AG04449 (cell line): ENCODE results near the gene STAT1.

Source experiments
- CTCF ChIA-PET: fragments of 350-600 bp; formaldehyde crosslinking; extraction: SDS; loops from one replicate; lab custom pipeline; 2021; ENCODE audit warnings: antibody characterized with exemption; lab: Yijun Ruan, JAX
- POLR2A ChIA-PET: fragments of 400-600, 350-600 bp; formaldehyde crosslinking; extraction: SDS; loops from one replicate; lab custom pipeline; 2020; ENCODE audit warnings: antibody characterized with exemption, inconsistent platforms; lab: Yijun Ruan, JAX
- DNase-seq: peaks from one replicate; pipeline ENCODE4 v3.0.0-alpha.2; 2010; ENCODE audit warnings: low read depth, low spot score
- H3K4me3 ChIP-seq: 2 replicates; pipeline ENCODE4 v1.5.1; 2011; ENCODE audit warnings: low read depth, mild to moderate bottlenecking, control low read depth, low read length
- TF ChIP-seq, protein P1 (sequence below): IDR thresholded peaks from one replicate; pipeline ENCODE4 v1.5.1; 2011; ENCODE audit warnings: mild to moderate bottlenecking, moderate library complexity, low read length, control low read depth, inconsistent platforms; ENCODE audit not compliant: insufficient read depth; ENCODE audit errors: missing control alignments

Gene STAT1

DNA sequence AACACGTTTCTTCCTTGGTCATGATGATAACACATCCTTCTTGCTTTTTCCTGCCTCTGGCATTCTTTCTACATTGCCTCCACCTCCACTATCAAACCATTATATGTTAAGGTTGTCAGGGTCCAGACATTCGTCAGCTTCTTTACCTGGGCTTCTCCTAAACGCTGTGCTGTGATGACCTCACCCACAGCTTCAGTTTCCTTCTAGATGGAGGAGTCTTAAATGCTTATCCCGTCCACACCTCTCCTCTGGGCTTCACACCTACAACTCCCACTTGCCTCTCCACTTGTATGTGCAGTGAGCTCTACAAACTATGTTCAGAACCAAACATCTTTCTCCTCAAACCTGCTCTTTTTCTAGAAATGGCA lies 666 bp upstream of the STAT1 start:
- ChIA-PET POLR2A (interaction anchor here (0.8 to 2.0 kb wide), 5 partner anchors 8 to 141 kb away, joined by 3 to 9 read pairs (median 3); no protein-coding TSS in a partner anchor), CTCF (interaction anchor here (0.7 to 2.4 kb wide), 7 partner anchors 14 to 141 kb away, joined by 3 to 10 read pairs (median 4); no protein-coding TSS in a partner anchor)
- peak overlapping the region; percentile 59 for H3K4me3 ChIP-seq
- DNase-seq, result no peak
- TF ChIP-seq, protein P1, sequence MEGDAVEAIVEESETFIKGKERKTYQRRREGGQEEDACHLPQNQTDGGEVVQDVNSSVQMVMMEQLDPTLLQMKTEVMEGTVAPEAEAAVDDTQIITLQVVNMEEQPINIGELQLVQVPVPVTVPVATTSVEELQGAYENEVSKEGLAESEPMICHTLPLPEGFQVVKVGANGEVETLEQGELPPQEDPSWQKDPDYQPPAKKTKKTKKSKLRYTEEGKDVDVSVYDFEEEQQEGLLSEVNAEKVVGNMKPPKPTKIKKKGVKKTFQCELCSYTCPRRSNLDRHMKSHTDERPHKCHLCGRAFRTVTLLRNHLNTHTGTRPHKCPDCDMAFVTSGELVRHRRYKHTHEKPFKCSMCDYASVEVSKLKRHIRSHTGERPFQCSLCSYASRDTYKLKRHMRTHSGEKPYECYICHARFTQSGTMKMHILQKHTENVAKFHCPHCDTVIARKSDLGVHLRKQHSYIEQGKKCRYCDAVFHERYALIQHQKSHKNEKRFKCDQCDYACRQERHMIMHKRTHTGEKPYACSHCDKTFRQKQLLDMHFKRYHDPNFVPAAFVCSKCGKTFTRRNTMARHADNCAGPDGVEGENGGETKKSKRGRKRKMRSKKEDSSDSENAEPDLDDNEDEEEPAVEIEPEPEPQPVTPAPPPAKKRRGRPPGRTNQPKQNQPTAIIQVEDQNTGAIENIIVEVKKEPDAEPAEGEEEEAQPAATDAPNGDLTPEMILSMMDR, result no peak

DNA sequence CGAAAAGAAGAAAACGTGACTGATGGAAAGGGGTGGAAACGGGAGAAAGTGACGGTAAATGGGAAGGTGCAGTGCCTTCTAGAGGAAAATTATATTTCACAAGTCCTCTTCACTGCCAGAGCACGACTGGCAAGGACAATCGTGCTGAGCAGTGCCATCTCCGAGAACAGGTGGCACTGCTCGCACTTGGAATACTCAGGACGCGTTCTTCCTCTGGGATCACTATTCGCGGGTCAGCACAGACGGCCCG lies 364 bp downstream of the STAT1 start:
- TF ChIP-seq, protein P1, result no peak
- peak overlapping the region; percentile 95 for H3K4me3 ChIP-seq
- ChIA-PET POLR2A (interaction anchor here (0.8 to 2.0 kb wide), 2 partner anchors 9 to 142 kb away, joined by 3 to 6 read pairs; no protein-coding TSS in a partner anchor), CTCF (interaction anchor here (2.2 to 3.1 kb wide), 2 partner anchors 16 to 142 kb away, joined by 13 to 24 read pairs; no protein-coding TSS in a partner anchor)
- no peak for DNase-seq

DNA sequence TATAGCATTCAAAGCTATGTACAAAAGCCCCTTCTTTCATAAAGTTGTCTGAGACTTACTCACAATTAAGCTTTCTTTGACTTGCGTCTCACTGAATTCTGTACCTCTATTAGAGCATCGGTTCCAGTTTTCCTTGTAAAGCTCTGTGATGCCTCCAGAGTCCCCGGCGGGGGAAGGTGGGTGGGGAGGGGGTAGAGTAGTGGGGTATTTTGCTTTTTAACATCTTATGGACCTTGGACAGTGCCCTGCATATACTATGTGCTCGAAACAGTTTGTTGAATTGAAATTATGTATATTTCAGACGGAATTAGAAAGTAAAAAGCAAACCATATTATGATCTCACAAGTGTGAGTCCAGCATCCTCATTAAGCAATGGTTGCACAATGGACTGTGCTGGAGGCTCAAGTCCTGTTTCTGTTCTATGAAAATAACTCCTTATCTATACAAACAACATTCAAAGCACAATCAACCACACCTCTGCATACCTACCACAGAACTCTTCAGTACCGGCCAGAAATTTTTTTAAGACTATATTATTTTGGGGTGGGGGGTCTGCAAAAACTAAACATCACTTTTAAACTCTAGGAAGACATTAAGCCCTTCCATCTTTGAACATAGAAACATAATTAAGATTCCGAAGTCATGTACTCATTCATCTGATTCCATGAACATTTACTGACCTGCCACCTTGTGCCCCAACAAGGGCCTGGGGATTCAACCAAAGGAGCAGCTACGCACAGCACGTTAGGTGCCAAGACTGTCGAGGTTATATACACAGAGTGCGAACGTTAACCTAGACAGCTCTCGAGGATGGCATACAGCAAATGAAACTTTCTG lies 908 bp downstream of the STAT1 start:
- TF ChIP-seq, protein P1, result no peak
- POLR2A ChIA-PET, result interaction anchor here (2.0 kb wide), 2 partner anchors 10 to 36 kb away, joined by 6 to 7 read pairs; no protein-coding TSS in a partner anchor
- DNase-seq, result no peak
- H3K4me3 ChIP-seq, result peak overlapping the region; percentile 95
- CTCF ChIA-PET, result interaction anchor here (1.0 to 3.5 kb wide), 6 partner anchors 10 to 145 kb away, joined by 3 to 24 read pairs (median 9); no protein-coding TSS in a partner anchor

DNA sequence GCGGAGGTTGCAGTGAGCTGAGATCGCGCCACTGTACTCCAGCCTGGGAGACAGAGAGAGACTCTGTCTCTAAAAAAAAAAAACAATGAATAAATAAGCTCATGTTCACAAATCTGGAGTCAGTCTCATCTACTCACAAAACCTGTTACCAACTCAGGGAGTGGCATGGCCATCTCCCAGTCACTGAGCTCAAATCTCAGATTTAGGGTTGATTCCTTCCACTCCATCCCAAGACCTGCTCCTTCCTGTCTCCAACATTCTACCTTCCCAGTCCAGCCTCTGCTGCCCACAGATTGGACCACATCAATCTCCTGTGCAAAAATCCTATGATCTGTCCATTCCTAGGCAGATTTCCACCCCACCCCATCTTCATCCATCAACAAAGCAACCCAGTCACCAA lies 1.6 kb downstream of the STAT1 start:
- TF ChIP-seq, protein P1, result no peak
- peak overlapping the region; percentile 95 for H3K4me3 ChIP-seq
- ChIA-PET POLR2A (interaction anchor here (1.0 to 2.0 kb wide), 3 partner anchors 8 to 37 kb away, joined by 3 to 7 read pairs (median 4); no protein-coding TSS in a partner anchor), CTCF (interaction anchor here (1.0 to 3.5 kb wide), 6 partner anchors 10 to 145 kb away, joined by 3 to 24 read pairs (median 9); no protein-coding TSS in a partner anchor)
- no peak for DNase-seq

DNA sequence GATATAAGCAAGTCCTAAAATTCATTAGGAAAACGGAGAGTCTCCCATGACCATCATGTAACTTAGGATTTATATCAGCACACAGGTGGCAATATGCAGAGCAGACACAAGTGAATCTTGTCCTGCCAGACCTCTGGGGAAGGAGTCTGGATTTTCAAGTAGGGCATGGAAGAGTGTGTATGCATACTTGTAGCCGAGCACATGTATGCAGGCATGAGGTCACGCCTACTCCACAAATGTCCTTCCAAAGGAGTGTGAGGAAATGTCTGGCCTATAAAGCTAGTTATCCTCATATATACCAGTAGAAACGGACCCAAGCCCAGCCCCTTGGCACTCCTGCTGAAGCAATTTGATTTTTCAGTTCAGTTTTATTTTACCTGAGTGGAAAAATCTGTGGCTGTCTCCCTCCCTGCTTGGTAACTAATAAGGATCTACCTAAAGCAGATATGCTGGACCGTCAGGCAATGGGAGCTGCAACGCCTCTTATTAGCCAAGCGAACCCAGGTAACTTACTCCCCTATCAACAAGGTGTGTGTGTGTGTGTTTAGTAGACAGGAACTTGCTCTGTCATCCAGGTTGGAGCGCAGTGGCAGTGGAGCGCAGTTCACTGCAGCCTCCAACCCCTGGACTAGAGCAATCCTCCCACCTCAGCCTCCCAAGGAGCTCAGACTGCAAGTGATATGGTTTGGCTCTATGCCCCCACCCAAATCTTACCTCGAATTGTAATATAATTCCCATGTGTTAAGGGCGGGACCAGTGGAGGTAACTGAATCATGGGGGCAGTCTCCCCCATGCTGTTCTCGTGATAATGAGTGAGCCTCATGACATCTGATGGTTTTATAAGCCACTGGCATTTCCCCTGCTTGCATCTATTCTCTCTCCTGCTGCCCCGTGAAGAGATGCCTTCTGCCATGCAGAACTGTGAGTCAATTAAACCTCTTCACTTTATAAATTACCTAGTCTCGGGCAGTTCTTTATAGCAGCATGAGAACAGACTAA lies 2.8 kb downstream of the STAT1 start:
- CTCF ChIA-PET, result interaction anchor here (1.1 to 3.5 kb wide), 5 partner anchors 9 to 491 kb away, joined by 4 to 24 read pairs (median 13); no protein-coding TSS in a partner anchor
- H3K4me3 ChIP-seq, result peak overlapping the region; percentile 35
- POLR2A ChIA-PET, result interaction anchor here (1.0 to 2.0 kb wide), 4 partner anchors 9 to 38 kb away, joined by 3 to 7 read pairs (median 4); no protein-coding TSS in a partner anchor
- TF ChIP-seq, protein P1, result no peak
- DNase-seq, result no peak
